ENCODE measurements around the gene FABP1.

DNA sequence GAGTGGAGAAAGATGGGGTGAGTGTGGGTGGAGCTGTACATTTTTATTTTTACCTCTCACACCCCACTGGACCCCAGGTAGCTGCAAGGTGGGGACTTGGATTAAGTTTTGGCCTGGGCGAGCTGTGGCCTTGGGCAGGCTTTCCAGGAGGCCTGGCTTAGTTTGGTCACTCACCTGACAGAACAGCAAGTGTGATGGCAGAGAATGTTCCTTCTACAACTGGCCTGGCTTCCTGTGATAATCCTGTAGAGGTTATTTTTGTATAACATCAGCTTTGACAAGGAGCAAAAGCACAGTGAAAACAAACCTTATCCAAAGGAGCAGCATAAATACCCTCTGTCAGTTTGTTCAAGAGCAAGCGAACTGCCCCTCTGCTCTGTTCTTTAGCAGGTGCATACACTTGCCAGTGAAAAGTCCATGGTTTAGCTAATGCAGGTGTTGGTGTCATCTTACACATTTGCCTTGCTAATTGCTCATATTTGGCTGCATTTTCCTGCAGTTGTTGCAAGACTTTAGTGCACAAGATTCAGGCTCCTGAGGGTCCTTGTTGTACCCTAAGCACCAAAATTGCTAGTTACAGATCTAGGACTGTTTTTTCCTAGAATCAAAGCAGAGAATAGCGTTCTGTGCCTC is 48.6 kb upstream of the FABP1 start:
- TF ChIP-seq, protein P1, sequence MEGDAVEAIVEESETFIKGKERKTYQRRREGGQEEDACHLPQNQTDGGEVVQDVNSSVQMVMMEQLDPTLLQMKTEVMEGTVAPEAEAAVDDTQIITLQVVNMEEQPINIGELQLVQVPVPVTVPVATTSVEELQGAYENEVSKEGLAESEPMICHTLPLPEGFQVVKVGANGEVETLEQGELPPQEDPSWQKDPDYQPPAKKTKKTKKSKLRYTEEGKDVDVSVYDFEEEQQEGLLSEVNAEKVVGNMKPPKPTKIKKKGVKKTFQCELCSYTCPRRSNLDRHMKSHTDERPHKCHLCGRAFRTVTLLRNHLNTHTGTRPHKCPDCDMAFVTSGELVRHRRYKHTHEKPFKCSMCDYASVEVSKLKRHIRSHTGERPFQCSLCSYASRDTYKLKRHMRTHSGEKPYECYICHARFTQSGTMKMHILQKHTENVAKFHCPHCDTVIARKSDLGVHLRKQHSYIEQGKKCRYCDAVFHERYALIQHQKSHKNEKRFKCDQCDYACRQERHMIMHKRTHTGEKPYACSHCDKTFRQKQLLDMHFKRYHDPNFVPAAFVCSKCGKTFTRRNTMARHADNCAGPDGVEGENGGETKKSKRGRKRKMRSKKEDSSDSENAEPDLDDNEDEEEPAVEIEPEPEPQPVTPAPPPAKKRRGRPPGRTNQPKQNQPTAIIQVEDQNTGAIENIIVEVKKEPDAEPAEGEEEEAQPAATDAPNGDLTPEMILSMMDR (IDR thresholded peaks at IDR 0.05) = no peak
- no peak for TF ChIP-seq JUND (IDR thresholded peaks at IDR 0.05)
- no peak for TF ChIP-seq CHD2 (IDR thresholded peaks at IDR 0.05; ENCODE audit: low read length, partially characterized antibody)

Measured in SK-N-SH (cell line).